ENCODE results near the gene MTA1.

Gene MTA1

GRCh38 chr14:105386581-105387529, 32.8 kb upstream of the MTA1 start:
- no peak for DNase-seq (ENCODE audit: low read depth in 3 of 3, low spot score in 1 of 3)

- DNase-seq (ENCODE audit: low read depth in 3 of 3, low spot score in 1 of 3) = no peak
Measured at GRCh38 chr14:105387530-105387922, 32.1 kb upstream of the MTA1 start.

GRCh38 chr14:105388110-105388951, 31.3 kb upstream of the MTA1 start:
- no peak for DNase-seq (ENCODE audit: low read depth in 3 of 3, low spot score in 1 of 3)

GRCh38 chr14:105388976-105389375, 30.7 kb upstream of the MTA1 start:
- DNase-seq (ENCODE audit: low read depth in 3 of 3, low spot score in 1 of 3) = no peak

- no peak for DNase-seq (ENCODE audit: low read depth in 3 of 3, low spot score in 1 of 3)
Measured at GRCh38 chr14:105389534-105389933, 30.1 kb upstream of the MTA1 start.

- DNase-seq (ENCODE audit: low read depth in 3 of 3, low spot score in 1 of 3) = no peak
Measured at GRCh38 chr14:105389976-105390848, 29.4 kb upstream of the MTA1 start.

GRCh38 chr14:105390849-105391500, 28.7 kb upstream of the MTA1 start:
- no peak for DNase-seq (ENCODE audit: low read depth in 3 of 3, low spot score in 1 of 3)

- DNase-seq (ENCODE audit: low read depth in 3 of 3, low spot score in 1 of 3) = no peak
Measured at GRCh38 chr14:105391541-105391940, 28.1 kb upstream of the MTA1 start.

GRCh38 chr14:105392131-105393090, 27.2 kb upstream of the MTA1 start:
- DNase-seq (ENCODE audit: low read depth in 3 of 3, low spot score in 1 of 3) = no peak

- DNase-seq (ENCODE audit: low read depth in 3 of 3, low spot score in 1 of 3) = no peak
Measured at GRCh38 chr14:105393151-105393550, 26.5 kb upstream of the MTA1 start.

- DNase-seq (ENCODE audit: low read depth in 3 of 3, low spot score in 1 of 3) = no peak
Measured at GRCh38 chr14:105394714-105395537, 24.7 kb upstream of the MTA1 start.

GRCh38 chr14:105395538-105395854, 24.1 kb upstream of the MTA1 start:
- DNase-seq (ENCODE audit: low read depth in 3 of 3, low spot score in 1 of 3) = no peak

GRCh38 chr14:105397350-105397931, 22.2 kb upstream of the MTA1 start:
- DNase-seq (ENCODE audit: low read depth in 3 of 3, low spot score in 1 of 3) = no peak

GRCh38 chr14:105398044-105398725, 21.4 kb upstream of the MTA1 start, which contains the start of gene TEX22:
Gene TEX22, plus strand, starts transcription at chr14:105398538. Its CDS starts 803 bp downstream, at chr14:105399341.
- DNase-seq (ENCODE audit: low read depth in 3 of 3, low spot score in 1 of 3) = peak; percentile 71 to 98 (median 78)

GRCh38 chr14:105398726-105399465, 20.7 kb upstream of the MTA1 start:
- DNase-seq (ENCODE audit: low read depth in 3 of 3, low spot score in 1 of 3) = peak in 1 of 3 donors; percentile 35

GRCh38 chr14:105399466-105399775, 20.2 kb upstream of the MTA1 start:
- no peak for DNase-seq (ENCODE audit: low read depth in 3 of 3, low spot score in 1 of 3)

GRCh38 chr14:105400016-105400415, 19.6 kb upstream of the MTA1 start:
- no peak for DNase-seq (ENCODE audit: low read depth in 3 of 3, low spot score in 1 of 3)
